ENCODE measurements around the gene CEACAM18. TPM values are rescaled to one million over a fixed set of nuclear protein-coding genes. Genes with fewer than 3 reads are reported as not detected.

The CEACAM18 gene
- total RNA-seq, 4 donors from 2014 or later: not detected

DNA sequence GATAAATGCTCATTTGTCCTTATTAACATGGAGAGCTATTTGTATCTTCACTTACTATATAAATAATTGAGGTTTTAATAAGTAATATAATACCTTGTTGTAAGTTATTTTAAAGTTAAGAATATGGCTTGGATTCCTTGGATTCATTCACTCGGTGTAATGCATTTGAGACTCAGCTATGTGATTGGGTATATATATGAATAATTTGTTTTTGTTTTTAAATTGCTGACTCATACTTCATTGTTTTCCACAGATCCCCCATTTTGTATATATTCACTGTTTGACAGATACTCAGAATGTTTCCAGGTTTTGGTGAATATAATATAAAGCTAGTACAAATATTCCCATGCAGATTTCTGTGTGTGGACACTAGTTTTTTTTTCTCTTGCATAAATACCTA, 6.8 kb upstream of the CEACAM18 start:
- WGBS, 2 donors: 42 to 43% methylated on average over 1 of the region's 1 CpG
- no peak overlapping the region for H3K4me3 ChIP-seq
- no peak overlapping the region for H3K27ac ChIP-seq
- H3K4me1 ChIP-seq: no peaks in the 10 kb centered on the region
- TF ChIP-seq, protein P1, sequence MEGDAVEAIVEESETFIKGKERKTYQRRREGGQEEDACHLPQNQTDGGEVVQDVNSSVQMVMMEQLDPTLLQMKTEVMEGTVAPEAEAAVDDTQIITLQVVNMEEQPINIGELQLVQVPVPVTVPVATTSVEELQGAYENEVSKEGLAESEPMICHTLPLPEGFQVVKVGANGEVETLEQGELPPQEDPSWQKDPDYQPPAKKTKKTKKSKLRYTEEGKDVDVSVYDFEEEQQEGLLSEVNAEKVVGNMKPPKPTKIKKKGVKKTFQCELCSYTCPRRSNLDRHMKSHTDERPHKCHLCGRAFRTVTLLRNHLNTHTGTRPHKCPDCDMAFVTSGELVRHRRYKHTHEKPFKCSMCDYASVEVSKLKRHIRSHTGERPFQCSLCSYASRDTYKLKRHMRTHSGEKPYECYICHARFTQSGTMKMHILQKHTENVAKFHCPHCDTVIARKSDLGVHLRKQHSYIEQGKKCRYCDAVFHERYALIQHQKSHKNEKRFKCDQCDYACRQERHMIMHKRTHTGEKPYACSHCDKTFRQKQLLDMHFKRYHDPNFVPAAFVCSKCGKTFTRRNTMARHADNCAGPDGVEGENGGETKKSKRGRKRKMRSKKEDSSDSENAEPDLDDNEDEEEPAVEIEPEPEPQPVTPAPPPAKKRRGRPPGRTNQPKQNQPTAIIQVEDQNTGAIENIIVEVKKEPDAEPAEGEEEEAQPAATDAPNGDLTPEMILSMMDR (IDR thresholded peaks at IDR 0.05): no peak
- no peak for TF ChIP-seq POLR2A (IDR thresholded peaks at IDR 0.05)
- intact Hi-C loops (cut with DNase I): no loop called here
- no peak for DNase-seq
- no peaks in the 10 kb centered on the region for H3K36me3 ChIP-seq
- H3K9me3 ChIP-seq: no peaks in the 10 kb centered on the region
- H3K27me3 ChIP-seq: peaks cover 0 to 41% (median 0%) of the 10 kb centered on the region in 4 donors

DNA sequence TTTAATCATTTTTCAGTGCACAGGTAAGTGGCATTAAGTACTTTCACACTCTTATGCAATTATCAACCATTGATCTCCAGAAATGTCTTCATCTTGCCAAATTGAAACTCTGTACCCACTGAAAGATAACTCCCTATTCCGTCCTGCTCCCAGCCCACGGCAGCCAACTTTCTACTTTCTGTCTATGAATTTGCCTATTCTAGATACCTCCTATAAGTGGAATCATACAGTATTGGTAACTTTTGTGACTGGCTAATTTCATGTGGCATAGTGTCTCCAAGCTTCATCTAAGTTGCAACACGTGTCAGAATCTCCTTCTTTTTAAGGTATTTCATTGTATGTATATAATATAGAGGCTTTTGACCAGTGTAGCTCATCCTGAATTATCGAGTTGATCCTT, 5.7 kb upstream of the CEACAM18 start:
- WGBS, 2 donors: 5 to 18% methylated on average over 4 of the region's 4 CpGs
- TF ChIP-seq POLR2A (IDR thresholded peaks at IDR 0.05): no peak
- TF ChIP-seq, protein P1 (IDR thresholded peaks at IDR 0.05): no peak
- intact Hi-C loops (cut with DNase I): no loop called here

DNA sequence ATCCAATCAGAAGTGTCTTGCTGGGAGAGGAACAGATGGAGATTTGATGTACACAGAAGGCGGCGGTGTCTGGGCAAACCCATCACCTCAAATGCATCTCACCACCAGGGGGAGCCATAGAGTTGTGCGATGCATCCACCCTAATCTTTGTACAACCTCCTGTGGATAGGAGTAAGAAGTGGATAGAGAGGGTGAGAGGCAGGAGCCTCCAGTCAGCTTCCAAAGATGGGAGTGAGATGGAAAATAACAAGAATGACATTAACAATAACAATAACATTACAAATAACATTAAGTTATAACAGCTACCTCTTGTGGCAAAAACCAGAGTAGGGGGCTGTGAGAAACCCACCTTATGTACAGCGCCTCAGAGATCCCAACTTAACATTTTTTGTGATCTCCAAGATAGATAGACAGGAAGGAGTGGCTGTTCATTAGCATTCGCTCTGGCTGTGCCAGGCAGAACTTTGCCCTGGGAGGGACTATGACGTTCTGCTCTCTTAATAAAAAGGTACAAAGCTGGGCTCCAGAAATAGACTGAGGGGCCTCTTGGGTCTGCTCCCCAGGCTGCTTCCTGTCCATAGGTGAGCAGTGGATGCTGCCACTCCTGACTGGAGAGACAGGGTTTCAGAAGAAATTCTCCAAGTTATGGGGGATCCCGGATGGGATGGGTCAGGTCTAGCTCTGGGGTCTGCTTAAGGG, 5.2 kb upstream of the CEACAM18 start:
- Histone ChIP-seq H3K9me3 (no peaks in the 10 kb centered on the region), H3K27ac (no peak overlapping the region), H3K4me3 (no peak overlapping the region), H3K36me3 (no peaks in the 10 kb centered on the region), H3K27me3 (peaks cover 0 to 41% (median 0%) of the 10 kb centered on the region in 4 donors), H3K4me1 (no peaks in the 10 kb centered on the region)
- DNase-seq: no peak
- TF ChIP-seq, protein P1 (IDR thresholded peaks at IDR 0.05): peak; percentile 72 to 92 (median 80)
- no peak for TF ChIP-seq POLR2A (IDR thresholded peaks at IDR 0.05)
- 21 to 33% methylated on average over 6 to 7 of the region's 7 CpGs for WGBS, 2 donors
- intact Hi-C loops (cut with DNase I): no loop called here

More for the DNA sequence above, 5.7 kb upstream of the CEACAM18 start:
- Histone ChIP-seq H3K27ac (no peak overlapping the region), H3K27me3 (peaks cover 0 to 41% (median 0%) of the 10 kb centered on the region in 4 donors), H3K4me1 (no peaks in the 10 kb centered on the region), H3K4me3 (no peak overlapping the region), H3K9me3 (no peaks in the 10 kb centered on the region), H3K36me3 (no peaks in the 10 kb centered on the region)
- no peak for DNase-seq

DNA sequence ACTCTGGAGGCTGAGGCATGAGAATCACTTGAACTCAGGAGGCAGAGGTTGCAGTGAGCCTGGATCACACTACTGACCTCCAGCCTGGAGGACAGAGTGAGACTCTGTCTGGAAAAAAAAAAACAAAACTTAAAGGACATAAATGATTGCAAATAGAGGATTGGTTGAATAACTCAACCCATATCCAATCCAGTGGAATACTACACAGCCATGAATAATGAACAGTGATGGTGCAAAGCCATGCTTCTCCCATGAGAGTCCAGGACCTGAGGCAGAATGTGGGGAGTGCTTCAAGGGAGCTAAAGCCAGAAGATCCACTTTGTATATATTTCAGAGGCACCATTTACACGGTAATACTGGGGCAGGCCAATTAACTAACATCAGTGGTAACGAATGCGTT, 2.2 kb upstream of the CEACAM18 start:
- Histone ChIP-seq H3K36me3 (no peaks in the 10 kb centered on the region), H3K27me3 (peaks cover 0 to 62% (median 0%) of the 10 kb centered on the region in 4 donors), H3K9me3 (no peaks in the 10 kb centered on the region), H3K27ac (no peak overlapping the region), H3K4me1 (no peaks in the 10 kb centered on the region), H3K4me3 (no peak overlapping the region)
- 87 to 95% methylated on average over 3 of the region's 3 CpGs for WGBS, 2 donors
- TF ChIP-seq, protein P1 (IDR thresholded peaks at IDR 0.05): no peak
- no peak for TF ChIP-seq POLR2A (IDR thresholded peaks at IDR 0.05)
- DNase-seq: no peak
- intact Hi-C loops (cut with DNase I): no loop called here

DNA sequence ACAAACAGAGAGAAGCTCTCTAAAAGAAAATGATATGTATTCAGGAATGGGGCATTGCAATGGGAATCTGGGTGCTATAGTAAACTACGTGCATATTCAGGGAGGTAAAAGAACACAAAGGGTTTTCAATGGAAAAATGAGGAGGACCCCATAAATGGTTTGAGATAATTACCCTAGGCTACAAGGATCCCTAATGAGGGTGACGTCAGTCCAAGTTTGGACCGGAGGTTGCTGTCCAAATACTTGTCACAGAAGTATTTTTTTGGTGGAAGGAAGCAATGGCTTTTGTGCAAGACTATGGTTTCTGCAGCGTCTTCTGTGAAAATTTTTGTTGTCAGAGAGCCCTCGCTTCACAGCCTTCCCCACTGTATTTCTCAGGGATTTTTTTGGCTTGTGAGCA, 995 bp upstream of the CEACAM18 start:
- DNase-seq: no peak
- peaks cover 0 to 64% (median 0%) of the 10 kb centered on the region in 4 donors for H3K27me3 ChIP-seq
- TF ChIP-seq POLR2A (IDR thresholded peaks at IDR 0.05): no peak
- TF ChIP-seq, protein P1 (IDR thresholded peaks at IDR 0.05): no peak
- H3K9me3 ChIP-seq: no peaks in the 10 kb centered on the region
- H3K4me3 ChIP-seq: no peak overlapping the region
- intact Hi-C loops (cut with DNase I): no loop called here
- WGBS, 2 donors: 47 to 62% methylated on average over 5 of the region's 5 CpGs
- no peaks in the 10 kb centered on the region for H3K36me3 ChIP-seq
- H3K27ac ChIP-seq: no peak overlapping the region
- no peaks in the 10 kb centered on the region for H3K4me1 ChIP-seq
